Thyroid gland (tissue), 4 donors: ENCODE data around the gene TNNI3.

Experiments
- POLR2A ChIP-seq, 2 donors: fragments of 450-650 bp; IDR thresholded peaks; one replicate each; pipeline ENCODE4 v1.6.1; 2017; ENCODE audit warnings: antibody characterized with exemption in 2 of 2, mild to moderate bottlenecking in 2 of 2, moderate library complexity in 1 of 2
- TF ChIP-seq, protein P1 (sequence below), 6 experiments: fragments of 200-600 bp in 3 of 6; fragments of 450-650 bp in 3 of 6; sonication (generic) in 3 of 6; IDR thresholded peaks; one replicate each; pipeline ENCODE4 v1.5.1; 2016 to 2019; ENCODE audit warnings: antibody characterized with exemption in 6 of 6, mild to moderate bottlenecking in 2 of 6, inconsistent platforms in 1 of 6, moderate library complexity in 1 of 6

DNA sequence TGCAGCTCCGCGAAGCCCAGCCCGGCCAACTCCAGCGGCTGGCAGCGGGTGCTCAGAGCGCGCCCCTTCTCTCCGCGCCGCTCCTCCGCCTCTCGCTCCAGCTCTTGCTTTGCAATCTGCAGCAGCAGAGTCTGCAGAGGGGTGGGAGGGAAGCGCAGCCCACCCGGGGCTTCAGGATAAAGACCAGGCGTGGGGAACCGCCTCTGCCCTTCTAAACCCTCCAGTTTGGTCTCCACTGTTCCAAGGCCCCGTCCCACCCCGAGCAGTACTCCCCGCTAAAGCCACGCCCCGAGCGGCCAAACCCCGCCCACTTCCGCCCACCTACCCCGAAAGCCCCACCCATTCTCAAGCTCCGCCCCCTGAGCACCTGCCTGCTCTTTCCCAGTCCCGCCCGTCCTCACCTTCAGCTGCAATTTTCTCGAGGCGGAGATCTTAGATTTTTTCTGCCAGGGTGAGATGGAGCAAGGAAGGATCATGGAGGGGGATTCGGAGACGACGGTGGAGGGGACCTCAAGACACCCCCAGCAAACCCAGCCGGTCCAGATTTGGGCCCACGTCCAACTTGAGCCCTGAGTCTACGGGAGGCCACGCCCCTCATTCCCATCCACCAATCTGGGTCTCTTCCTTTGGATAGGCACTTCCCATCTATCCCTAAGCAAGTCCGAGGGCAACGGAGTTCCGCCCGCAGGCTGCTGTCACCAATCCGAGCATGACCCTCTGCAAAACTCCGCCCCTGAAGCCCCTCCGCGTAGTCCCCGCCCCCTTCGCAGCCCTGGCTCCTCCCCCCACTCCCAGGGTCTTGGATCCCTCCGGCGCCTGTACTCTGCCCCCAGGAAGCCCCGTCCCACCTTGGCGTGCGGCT, 1.1 kb downstream of the TNNI3 start:
- TF ChIP-seq, protein P1, sequence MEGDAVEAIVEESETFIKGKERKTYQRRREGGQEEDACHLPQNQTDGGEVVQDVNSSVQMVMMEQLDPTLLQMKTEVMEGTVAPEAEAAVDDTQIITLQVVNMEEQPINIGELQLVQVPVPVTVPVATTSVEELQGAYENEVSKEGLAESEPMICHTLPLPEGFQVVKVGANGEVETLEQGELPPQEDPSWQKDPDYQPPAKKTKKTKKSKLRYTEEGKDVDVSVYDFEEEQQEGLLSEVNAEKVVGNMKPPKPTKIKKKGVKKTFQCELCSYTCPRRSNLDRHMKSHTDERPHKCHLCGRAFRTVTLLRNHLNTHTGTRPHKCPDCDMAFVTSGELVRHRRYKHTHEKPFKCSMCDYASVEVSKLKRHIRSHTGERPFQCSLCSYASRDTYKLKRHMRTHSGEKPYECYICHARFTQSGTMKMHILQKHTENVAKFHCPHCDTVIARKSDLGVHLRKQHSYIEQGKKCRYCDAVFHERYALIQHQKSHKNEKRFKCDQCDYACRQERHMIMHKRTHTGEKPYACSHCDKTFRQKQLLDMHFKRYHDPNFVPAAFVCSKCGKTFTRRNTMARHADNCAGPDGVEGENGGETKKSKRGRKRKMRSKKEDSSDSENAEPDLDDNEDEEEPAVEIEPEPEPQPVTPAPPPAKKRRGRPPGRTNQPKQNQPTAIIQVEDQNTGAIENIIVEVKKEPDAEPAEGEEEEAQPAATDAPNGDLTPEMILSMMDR (IDR thresholded peaks at IDR 0.05) = no peak
- TF ChIP-seq POLR2A (IDR thresholded peaks at IDR 0.05) = no peak
